GM12891 (cell line): ENCODE data around the gene ZNF418.

ENCODE experiments used
- PAX5 ChIP-seq: IDR thresholded peaks from 2 replicates; pipeline ENCODE4 v1.6.1; 2011; ENCODE audit warnings: low read length, moderate library complexity, mild to moderate bottlenecking; ENCODE audit not compliant: insufficient read depth, severe bottlenecking
- POLR2A ChIP-seq: IDR thresholded peaks from 2 replicates; pipeline ENCODE4 v1.6.1; 2011; ENCODE audit warnings: low read depth, low read length, control low read depth
- POLR2AphosphoS5 ChIP-seq: IDR thresholded peaks from 2 replicates; pipeline ENCODE4 v1.6.1; 2011; ENCODE audit warnings: low read depth, low read length, control low read depth
- POU2F2 ChIP-seq: IDR thresholded peaks from 2 replicates; pipeline ENCODE4 v1.6.1; 2011; ENCODE audit warnings: low read depth, mild to moderate bottlenecking, control low read depth, low read length, moderate library complexity
- SPI1 ChIP-seq: IDR thresholded peaks from 2 replicates; pipeline ENCODE4 v1.6.1; 2011; ENCODE audit warnings: low read depth, low read length, control low read depth
- TAF1 ChIP-seq: IDR thresholded peaks from 2 replicates; pipeline ENCODE4 v1.6.1; 2011; ENCODE audit warnings: low read depth, low read length, control low read depth

GRCh38 chr19:57888107-57888559 lies 47.1 kb downstream of the ZNF418 start:
- TF ChIP-seq POLR2A = no peak
- no peak for TF ChIP-seq POLR2AphosphoS5
- no peak for TF ChIP-seq TAF1
- no peak for TF ChIP-seq SPI1
- no peak for TF ChIP-seq PAX5
- TF ChIP-seq POU2F2 = no peak
